HG02798 (cell line): ENCODE results near the gene POLD1.
"Not testable (repeated sequence)": the region's sequence is repeated elsewhere in the genome, so short reads cannot be mapped to it uniquely, and the experiment has no call there.

Experiments used
- ATAC-seq: cut with Tn5 transposase; IDR thresholded peaks from one replicate; pipeline ENCODE4 v1.9.1; 2021; ENCODE audit warnings: mild to moderate bottlenecking; ENCODE audit not compliant: unreplicated experiment, poor library complexity

POLD1 gene

DNA sequence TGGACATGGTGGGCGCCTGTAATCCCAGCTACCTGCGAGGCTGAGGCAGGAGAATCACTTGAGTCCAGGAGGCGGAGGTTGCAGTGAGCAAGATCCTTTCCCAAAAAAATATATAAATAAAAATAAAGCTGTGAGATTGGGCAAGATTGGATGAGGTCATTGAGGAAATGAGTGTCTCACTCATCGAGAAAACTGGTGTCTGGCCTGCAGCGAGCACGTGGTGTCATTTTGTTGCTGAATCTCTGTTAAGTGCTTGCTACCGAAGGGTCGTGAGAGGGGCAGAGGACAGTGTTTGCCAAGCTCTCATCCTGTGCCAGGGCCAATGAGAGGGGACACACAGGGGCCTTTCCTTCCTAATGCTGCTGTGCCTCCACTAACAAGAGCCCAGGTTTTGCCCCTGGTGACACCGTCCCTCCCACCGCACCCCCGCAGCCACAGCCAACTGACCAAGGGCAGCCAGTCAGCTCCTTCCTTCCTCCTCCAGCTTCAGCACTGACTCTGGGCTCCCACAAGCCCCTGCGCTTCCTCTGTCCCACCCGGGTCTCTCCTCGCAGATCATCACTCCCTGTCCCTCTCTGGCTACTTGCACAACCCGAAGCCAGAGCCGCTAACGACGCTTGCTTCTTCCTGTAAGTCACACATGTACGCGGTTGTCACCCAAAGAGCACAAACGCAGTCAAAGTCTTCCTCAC lies 3.2 kb downstream of the POLD1 start:
- no peak for ATAC-seq

GRCh38 chr19:50387868-50388245 lies 3.7 kb downstream of the POLD1 start:
- no peak for ATAC-seq

GRCh38 chr19:50390295-50390694 lies 6.1 kb downstream of the POLD1 start:
- not testable (repeated sequence) for ATAC-seq

- ATAC-seq = not testable (repeated sequence)
These were observed 6.8 kb downstream of the POLD1 start for GRCh38 chr19:50390952-50391351.

GRCh38 chr19:50392759-50393158 lies 8.6 kb downstream of the POLD1 start:
- ATAC-seq = no peak

DNA sequence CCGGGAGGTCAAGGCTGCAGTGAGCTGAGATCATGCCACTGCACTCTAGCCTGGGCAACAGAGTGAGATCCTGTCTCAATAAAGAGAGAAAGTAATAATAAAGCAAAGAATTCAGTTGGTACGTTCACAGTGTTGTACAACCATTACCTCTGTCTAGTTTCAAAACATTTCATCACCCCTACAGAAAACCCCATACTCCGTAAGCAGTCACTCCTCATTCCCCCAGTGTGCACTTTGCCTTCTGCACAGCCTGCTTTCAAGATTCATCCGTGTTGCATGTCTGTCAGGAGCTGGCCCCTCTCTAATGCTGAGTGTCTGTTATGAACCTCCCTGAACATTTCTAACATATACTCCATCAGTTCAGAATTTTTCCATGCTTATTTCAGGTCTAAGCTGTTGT lies 9.4 kb downstream of the POLD1 start:
- no peak for ATAC-seq

GRCh38 chr19:50394017-50394416 lies 9.9 kb downstream of the POLD1 start:
- ATAC-seq = no peak

- ATAC-seq = no peak
These were observed 14.7 kb downstream of the POLD1 start for GRCh38 chr19:50398675-50399367.

DNA sequence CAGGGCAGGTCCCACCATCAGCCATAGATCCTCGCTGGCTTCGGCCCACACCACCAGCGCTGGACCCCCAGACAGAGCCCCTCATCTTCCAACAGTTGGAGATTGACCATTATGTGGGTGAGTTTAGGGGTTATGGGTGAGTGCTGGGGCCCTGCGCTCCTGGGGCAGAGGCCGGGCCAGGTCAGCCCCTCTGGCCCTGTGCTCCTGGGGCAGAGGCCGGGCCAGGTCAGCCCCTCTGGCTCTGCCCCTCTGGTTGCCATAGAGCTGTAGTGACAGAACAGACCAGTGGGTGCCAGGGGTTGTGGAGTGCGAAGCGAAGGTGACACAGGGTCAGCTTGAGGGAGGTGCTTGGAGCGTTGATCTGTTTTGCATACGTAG lies 15.2 kb downstream of the POLD1 start:
- ATAC-seq = no peak

DNA sequence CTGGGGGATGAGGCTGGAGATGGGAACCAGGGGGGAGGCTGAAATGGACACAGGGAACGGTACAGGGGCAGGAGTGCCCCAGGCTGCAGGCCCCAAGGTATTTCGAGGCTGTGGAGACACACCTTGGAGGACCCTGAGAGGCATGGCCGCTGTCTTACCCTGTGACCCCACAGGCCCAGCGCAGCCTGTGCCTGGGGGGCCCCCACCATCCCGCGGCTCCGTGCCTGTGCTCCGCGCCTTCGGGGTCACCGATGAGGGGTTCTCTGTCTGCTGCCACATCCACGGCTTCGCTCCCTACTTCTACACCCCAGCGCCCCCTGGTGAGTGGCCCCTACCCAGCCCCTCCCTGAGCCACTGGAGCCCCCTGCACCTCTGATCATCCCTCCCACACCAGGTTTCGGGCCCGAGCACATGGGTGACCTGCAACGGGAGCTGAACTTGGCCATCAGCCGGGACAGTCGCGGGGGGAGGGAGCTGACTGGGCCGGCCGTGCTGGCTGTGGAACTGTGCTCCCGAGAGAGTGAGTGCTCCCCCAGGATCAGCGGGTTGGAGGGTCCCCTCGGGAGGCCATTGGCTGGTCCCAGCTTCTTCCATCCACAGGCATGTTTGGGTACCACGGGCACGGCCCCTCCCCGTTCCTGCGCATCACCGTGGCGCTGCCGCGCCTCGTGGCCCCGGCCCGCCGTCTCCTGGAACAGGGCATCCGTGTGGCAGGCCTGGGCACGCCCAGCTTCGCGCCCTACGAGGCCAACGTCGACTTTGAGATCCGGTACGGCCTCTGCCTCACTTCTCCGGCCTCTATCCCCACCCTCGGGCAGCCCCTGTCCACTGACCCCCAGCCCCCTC lies 17.7 kb downstream of the POLD1 start:
- ATAC-seq = no peak

DNA sequence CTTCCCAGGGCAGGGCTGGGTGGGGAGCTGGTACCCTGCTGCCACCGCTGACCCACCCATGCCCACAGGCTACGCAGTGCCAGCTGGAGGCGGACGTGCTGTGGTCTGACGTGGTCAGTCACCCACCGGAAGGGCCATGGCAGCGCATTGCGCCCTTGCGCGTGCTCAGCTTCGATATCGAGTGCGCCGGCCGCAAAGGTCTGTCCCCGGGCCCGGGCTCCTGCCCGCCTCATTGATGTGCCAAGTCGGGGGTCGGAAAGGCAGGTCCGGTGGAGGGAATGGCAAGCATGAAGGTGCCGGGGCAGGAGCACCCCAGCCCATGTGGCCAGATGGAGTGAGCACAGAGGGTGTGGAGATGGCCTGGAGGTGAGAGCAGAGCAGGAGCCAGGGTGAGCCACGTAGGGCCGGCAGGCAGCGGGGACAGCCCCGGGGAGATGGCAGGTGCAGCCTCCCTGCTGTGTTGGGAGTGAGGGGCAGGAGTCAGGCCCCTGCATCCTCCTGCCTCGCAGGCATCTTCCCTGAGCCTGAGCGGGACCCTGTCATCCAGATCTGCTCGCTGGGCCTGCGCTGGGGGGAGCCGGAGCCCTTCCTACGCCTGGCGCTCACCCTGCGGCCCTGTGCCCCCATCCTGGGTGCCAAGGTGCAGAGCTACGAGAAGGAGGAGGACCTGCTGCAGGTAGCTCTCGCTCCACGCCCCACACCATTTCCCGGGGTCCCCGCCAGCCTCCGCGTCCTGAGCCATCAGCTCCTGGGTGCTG lies 18.6 kb downstream of the POLD1 start:
- ATAC-seq = no peak

- ATAC-seq = no peak
These were observed 22.1 kb downstream of the POLD1 start for GRCh38 chr19:50406156-50406820.

DNA sequence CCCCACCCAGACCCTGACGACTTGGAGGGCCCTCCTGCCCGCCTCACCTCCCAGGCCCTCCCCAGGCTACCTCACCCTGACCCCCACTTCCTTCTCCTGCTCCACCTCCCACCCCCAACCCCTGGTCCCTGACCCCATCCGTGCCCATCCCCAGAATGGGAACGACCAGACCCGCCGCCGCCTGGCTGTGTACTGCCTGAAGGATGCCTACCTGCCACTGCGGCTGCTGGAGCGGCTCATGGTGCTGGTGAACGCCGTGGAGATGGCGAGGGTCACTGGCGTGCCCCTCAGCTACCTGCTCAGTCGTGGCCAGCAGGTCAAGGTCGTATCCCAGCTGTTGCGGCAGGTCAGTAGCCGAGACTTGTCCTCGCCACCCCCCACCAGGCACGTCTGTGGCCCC lies 22.7 kb downstream of the POLD1 start:
- no peak for ATAC-seq

- ATAC-seq = no peak
These were observed 25.2 kb downstream of the POLD1 start for GRCh38 chr19:50409347-50409746.

DNA sequence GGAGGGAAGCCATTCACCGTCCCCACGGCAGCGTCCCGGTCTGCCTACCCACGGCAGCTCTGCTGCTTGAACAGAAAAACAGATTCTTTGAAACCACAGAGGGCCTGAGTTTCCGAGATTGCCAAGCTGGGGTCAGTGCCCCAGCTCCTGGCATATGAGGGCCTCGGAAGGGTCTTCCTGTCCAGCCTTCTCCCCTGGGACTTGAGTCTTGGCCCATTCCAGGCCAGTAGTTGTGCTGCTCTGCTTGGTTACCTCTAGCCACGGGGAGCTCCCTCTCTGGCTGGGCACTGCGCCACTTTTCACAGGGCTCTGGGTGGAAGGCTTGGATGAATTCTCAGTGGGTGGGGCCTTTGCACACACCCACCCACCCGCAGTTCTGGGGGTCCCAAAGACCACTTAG lies 26.0 kb downstream of the POLD1 start:
- no peak for ATAC-seq

DNA sequence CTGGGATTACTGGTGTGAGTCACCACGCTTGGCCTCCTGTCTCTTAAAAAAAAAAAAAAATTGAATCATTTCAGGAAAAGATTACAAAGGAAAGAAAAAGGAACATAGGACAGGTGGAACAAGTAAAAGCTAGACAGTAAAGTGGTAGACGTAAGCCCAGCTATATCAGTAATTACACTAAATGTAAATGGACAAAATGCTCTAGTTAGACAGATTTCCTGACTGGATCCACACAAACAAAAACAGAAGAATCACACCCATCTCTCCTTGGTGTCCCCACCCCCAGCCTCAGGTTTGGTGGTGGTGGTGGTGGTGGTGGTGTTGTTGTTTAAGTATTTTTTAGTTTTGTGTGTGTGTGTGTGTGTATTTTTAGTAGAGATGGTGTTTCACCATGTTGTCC lies 28.3 kb downstream of the POLD1 start:
- ATAC-seq = no peak

GRCh38 chr19:50413096-50413495 lies 28.9 kb downstream of the POLD1 start:
- no peak for ATAC-seq

DNA sequence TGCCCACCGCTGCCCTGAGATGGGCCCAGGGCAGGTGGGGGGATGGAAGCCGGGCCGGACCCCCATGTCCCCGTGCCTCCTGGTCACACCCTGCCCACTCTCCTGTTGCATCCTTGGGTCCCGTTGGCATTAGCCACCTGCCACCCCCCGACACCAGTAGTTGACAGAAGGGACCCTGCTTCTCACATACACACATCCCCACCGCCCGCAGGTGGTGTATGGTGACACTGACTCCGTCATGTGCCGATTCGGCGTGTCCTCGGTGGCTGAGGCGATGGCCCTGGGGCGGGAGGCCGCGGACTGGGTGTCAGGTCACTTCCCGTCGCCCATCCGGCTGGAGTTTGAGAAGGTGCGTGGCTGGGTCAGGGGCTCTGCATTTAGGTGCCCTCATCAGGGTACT lies 29.4 kb downstream of the POLD1 start:
- no peak for ATAC-seq

GRCh38 chr19:50414864-50415660 lies 30.9 kb downstream of the POLD1 start:
- peak; percentile 41 for ATAC-seq
